Thymus (tissue), 11 donors: ENCODE data around the gene ASIC3. TPM values are rescaled to one million over a fixed set of nuclear protein-coding genes. Genes with fewer than 3 reads are reported as not detected.
A peak's percentile ranks its signal among the peaks of the same experiment; 100 is the strongest.

Source experiments
- DNase-seq, 9 donors: peaks; one replicate each; pipeline ENCODE4 v3.0.0-alpha.2; 2013; ENCODE audit warnings: low spot score in 9 of 9, low read depth in 6 of 9, missing footprints in 1 of 9
- H3K27ac ChIP-seq, 2 donors: one replicate each; pipeline ENCODE4 v1.5.1; 2013; ENCODE audit warnings: control low read depth in 1 of 2, low read depth in 1 of 2, low read length in 1 of 2, mild to moderate bottlenecking in 1 of 2, moderate library complexity in 1 of 2
- H3K27me3 ChIP-seq, 2 donors: one replicate each; pipeline ENCODE4 v1.5.1; 2013; ENCODE audit warnings: low read length in 1 of 2; ENCODE audit not compliant: control insufficient read depth in 2 of 2, insufficient read depth in 1 of 2
- H3K36me3 ChIP-seq, 2 donors: one replicate each; pipeline ENCODE4 v1.5.1; 2013; ENCODE audit warnings: low read length in 1 of 2, mild to moderate bottlenecking in 1 of 2, moderate library complexity in 1 of 2; ENCODE audit not compliant: control insufficient read depth in 2 of 2, insufficient read depth in 2 of 2
- H3K4me1 ChIP-seq, 2 donors: one replicate each; pipeline ENCODE4 v1.5.1; 2013; ENCODE audit warnings: low read length in 2 of 2; ENCODE audit not compliant: control insufficient read depth in 2 of 2, insufficient read depth in 2 of 2
- H3K4me3 ChIP-seq, 2 donors: one replicate each; pipeline ENCODE4 v1.5.1; 2013; ENCODE audit warnings: low read length in 2 of 2, control low read depth in 1 of 2, mild to moderate bottlenecking in 1 of 2
- H3K9me3 ChIP-seq, 2 donors: one replicate each; pipeline ENCODE4 v1.5.1; 2013; ENCODE audit warnings: low read length in 1 of 2, mild to moderate bottlenecking in 1 of 2; ENCODE audit not compliant: control insufficient read depth in 2 of 2, insufficient read depth in 1 of 2
- WGBS: extraction: QIAGEN DNeasy Blood & Tissue Kit; methylation state at CpG from one replicate; pipeline ENCODE4 v1.1.7; 2013; 5-methylcytosine and 5-hydroxymethylcytosine counted together
- polyA plus RNA-seq: library from polyadenylated mRNA; stranded (reverse); fragments of 200-250 nt; gene quantifications from one replicate; pipeline ENCODE4 v1.2.3, GENCODE V29; 2013
- total RNA-seq: library from RNA; stranded (reverse); fragments of 120-200 nt; gene quantifications from one replicate; pipeline ENCODE4 v1.2.4, GENCODE V29; 2013
- donor health status: healthy.

ASIC3 gene
- total and polyA plus RNA-seq, 2 donors, result 0.14 to 10.6 TPM

DNA sequence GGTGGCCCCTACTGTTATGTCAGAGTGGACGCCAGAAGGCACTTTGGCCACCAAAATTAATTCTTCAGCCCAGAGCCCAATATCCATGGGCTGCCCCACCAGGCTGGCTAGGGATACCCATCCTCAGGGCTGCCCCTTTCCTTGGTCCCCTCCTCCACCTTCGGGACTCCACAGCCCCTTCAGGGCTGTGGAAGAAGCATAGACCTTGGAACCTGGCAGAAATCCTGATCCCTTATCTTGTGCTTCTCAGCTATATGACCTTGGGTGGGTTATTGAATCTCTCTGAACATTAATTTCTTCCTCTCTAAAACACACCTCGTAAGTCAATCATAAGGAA, 35.5 kb downstream of the ASIC3 start:
- Histone ChIP-seq H3K27me3 (peaks cover 47 to 49% of the 10 kb centered on the region in 2 donors), H3K4me1 (peaks cover 25 to 58% of the 10 kb centered on the region in 2 donors), H3K36me3 (peaks cover 0 to 7% of the 10 kb centered on the region in 2 donors), H3K9me3 (peaks cover 0 to 2% of the 10 kb centered on the region in 2 donors), H3K4me3 (peak overlapping the region; percentile 76 to 91), H3K27ac (no peak overlapping the region)
- WGBS, result 32% methylated on average over 3 of the region's 3 CpGs
- no peak for DNase-seq

DNA sequence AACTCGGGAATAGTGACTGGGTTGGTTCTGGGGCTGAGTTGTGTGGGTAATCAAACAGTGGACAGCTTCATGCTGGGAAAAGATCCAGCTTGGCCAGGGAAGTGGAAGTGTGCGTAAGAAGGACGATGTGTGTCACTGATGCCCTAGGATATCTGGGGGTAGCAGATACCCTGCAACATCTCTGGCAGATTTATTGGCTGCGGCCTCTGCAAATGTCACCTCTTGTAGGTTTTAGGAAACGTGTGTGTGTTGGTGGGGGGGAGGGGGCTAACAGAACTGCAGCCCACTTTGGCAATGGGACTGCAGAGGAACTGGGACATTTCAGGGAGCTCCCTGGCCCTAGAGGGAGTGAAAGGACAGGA, 37.0 kb downstream of the ASIC3 start:
- no peak overlapping the region for H3K4me3 ChIP-seq
- H3K9me3 ChIP-seq, result peaks cover 0 to 4% of the 10 kb centered on the region in 2 donors
- H3K36me3 ChIP-seq, result peaks cover 0 to 7% of the 10 kb centered on the region in 2 donors
- H3K27ac ChIP-seq, result no peak overlapping the region
- DNase-seq, result no peak
- WGBS, result 56% methylated on average over 5 of the region's 5 CpGs
- peaks cover 20 to 59% of the 10 kb centered on the region in 2 donors for H3K4me1 ChIP-seq
- peaks cover 61 to 65% of the 10 kb centered on the region in 2 donors for H3K27me3 ChIP-seq

DNA sequence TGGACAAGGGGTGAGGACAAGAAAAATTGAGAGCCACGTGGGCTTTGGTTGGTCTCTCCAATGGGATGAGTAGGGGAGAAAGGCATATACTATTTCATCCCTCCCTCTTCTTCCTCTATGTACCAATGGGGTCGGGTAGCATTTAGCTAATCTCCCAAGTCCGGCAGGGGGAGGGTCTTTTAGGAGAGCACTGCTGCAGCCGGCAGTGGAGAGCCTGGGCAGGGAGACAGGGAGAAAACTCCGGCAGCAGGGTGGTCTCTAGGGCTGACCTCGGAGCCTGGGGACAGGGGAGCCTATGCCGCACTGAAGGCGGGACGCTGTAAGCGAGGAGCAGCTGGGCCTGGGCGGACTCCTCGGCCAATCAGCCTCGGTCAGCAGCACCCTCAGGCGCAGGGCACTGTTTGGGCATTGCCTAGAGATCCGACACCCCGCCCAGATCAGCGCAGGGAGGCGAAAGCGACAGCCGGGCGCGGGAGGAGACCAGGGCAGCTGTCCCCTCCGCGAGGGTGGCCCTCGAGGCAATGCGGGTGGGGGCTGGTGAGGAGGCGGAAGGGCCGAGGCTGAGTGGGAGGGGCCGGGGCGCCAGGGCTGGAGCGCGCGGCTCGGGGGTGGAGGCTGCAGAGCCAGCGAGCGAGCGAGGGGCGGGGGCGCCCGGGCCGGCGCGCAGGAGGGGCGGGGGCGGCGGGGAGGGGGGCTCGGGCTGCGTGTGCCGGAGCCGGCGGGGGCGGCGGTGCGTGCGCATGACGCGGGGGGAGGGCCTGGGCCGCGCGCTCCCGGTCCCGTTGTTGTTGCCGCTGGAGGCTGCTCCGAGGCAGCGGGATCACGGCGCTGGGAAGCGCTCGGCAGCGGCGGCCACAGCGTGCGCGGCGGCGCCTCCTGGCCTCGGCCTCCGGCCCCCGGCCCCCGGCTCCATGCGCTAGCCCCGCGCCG, 37.6 kb downstream of the ASIC3 start, which contains the start of gene AGAP3:
Gene AGAP3 (plus strand): TSS at position 785 of the 930 bp plus-strand sequence. CDS start 267 bp downstream, outside the sequence.
- DNase-seq, result peak in 1 of 9 donors; percentile 35
- peaks cover 0 to 7% of the 10 kb centered on the region in 2 donors for H3K36me3 ChIP-seq
- H3K9me3 ChIP-seq, result peaks cover 0 to 4% of the 10 kb centered on the region in 2 donors
- peaks cover 20 to 58% of the 10 kb centered on the region in 2 donors for H3K4me1 ChIP-seq
- H3K4me3 ChIP-seq, result peak within 1 kb of the TSS; percentile 27 to 62
- peak within 1 kb of the TSS in 1 of 2 donors; percentile 20 for H3K27ac ChIP-seq
- WGBS, result 1% methylated on average over 81 of the region's 84 CpGs
- peaks cover 62 to 69% of the 10 kb centered on the region in 2 donors for H3K27me3 ChIP-seq

DNA sequence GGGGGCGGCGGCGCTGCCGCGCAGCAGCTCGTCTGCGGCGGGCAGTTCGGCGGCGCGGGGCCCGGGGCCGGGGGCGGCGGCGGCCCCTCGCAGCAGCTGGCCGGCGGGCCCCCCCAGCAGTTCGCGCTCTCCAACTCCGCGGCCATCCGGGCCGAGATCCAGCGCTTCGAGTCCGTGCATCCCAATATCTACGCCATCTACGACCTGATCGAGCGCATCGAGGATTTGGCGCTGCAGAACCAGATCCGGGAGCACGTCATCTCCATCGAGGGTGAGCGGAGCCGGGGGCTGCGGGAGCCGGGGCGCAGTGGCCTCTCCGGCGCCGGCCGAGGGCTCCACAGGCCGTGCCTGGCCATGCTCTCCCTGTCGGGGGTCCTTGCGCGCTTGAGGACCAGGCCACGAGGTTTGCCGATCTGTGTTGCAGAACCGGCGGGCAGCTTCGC, 38.5 kb downstream of the ASIC3 start:
- Histone ChIP-seq H3K4me3 (peak overlapping the region; percentile 27 to 62), H3K27ac (peak overlapping the region in 1 of 2 donors; percentile 20), H3K9me3 (peaks cover 0 to 4% of the 10 kb centered on the region in 2 donors), H3K4me1 (peaks cover 12 to 50% of the 10 kb centered on the region in 2 donors), H3K36me3 (peaks cover 0 to 2% of the 10 kb centered on the region in 2 donors), H3K27me3 (peaks cover 62 to 77% of the 10 kb centered on the region in 2 donors)
- 1% methylated on average over 54 of the region's 56 CpGs for WGBS
- no peak for DNase-seq

DNA sequence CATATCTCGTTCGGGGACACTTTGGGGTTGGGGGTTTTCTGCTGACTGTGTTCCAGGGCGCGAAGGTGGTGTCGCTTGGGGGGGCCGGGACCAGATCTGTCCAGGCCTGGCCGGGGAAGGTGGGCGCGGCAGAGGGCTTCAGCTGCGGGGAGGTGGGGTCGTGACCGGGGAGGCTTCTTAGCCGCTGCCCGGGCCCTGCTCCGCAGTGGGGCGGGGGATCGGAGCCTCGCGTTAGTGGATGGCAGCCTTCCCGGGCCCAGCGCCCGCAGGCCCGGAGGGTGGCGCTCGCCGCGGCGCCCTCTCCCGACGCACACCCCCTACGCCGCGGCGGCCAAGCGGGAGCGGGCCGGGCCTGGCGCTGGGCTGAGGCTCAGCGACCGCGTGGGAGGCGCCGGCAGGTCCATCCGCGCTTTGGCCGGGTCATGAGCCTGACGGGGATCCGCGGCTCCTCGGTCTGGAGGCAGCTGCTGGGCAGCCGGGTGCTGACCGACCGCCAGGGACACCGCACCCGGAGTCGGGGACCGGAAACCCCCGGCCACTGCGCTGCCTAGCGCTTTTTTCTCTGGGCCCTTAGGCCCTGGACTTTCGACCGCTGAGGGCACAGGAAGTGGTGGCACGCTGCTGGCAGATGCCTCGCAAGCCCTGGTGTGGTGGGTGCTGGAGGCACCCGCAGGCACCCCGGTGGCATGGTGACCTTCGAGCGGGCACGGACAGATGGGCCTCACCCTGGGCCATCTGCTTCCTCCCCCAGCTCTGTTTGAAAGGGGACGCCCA, 39.1 kb downstream of the ASIC3 start:
- Histone ChIP-seq H3K27ac (no peak overlapping the region), H3K4me3 (peak overlapping the region; percentile 27 to 62), H3K9me3 (peaks cover 0 to 4% of the 10 kb centered on the region in 2 donors), H3K4me1 (peaks cover 6 to 44% of the 10 kb centered on the region in 2 donors), H3K36me3 (no peaks in the 10 kb centered on the region), H3K27me3 (peaks cover 62 to 84% of the 10 kb centered on the region in 2 donors)
- 4% methylated on average over 70 of the region's 70 CpGs for WGBS
- no peak for DNase-seq

- Histone ChIP-seq H3K4me3 (peak overlapping the region in 1 of 2 donors; percentile 13), H3K9me3 (peaks cover 0 to 4% of the 10 kb centered on the region in 2 donors), H3K27ac (peak overlapping the region in 1 of 2 donors; percentile 51), H3K27me3 (peaks cover 62 to 90% of the 10 kb centered on the region in 2 donors), H3K4me1 (peaks cover 3 to 41% of the 10 kb centered on the region in 2 donors), H3K36me3 (no peaks in the 10 kb centered on the region)
- no peak for DNase-seq
- 40% methylated on average over 16 of the region's 16 CpGs for WGBS
These were observed 39.9 kb downstream of the ASIC3 start for GRCh38 chr7:151088019-151088855.

DNA sequence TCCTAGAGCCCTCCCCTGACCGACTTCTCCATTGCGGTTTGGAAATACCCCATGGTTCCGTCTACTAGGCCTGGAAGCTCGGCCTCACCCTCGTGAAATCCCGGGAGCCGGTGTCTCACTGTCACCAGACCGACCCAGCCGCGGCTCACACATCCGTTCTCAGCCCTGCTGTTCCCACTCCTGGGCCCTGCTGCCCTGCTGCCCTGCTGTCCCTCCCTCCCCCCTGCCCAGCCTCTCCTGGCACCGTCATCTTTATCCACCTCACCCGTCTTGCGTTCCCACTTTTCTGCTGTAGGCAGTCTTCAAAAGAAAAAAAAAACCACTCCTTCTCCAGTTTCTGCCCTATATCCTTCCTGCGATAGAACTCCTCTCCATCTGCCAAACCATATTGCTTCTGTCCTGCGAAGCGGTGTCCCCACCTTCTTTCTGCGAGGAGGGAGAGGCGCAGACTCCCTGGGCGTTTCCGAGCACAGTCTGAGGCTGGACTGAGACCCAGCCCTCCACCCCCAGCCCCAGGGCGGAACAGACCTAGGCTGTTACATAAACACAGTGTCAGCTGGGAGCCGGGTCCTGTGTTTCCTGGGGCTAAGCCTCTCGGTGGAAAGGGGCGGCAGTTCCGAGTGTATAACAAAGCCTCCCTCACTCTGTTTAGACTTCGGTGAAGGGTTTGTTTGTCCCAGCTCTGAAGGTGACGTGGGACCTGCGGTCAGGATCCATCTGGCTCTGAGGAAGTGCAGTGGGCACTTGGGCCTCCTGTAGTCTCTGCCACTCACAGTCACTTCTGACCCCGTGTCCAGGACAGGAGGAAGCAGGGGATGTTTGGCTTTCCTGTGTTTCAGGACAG, 40.7 kb downstream of the ASIC3 start:
- WGBS, result 5% methylated on average over 30 of the region's 30 CpGs
- Histone ChIP-seq H3K27ac (peak overlapping the region; percentile 37 to 75), H3K4me1 (peaks cover 3 to 35% of the 10 kb centered on the region in 2 donors), H3K4me3 (no peak overlapping the region), H3K36me3 (no peaks in the 10 kb centered on the region), H3K27me3 (peaks cover 55 to 90% of the 10 kb centered on the region in 2 donors), H3K9me3 (peaks cover 0 to 4% of the 10 kb centered on the region in 2 donors)
- DNase-seq, result no peak
